ENCODE data around the gene SCCPDH. TPM values are rescaled to one million over a fixed set of nuclear protein-coding genes. Genes with fewer than 3 reads are reported as not detected.

The SCCPDH gene
- total and polyA plus RNA-seq, 2 donors (not counting 1 experiment from before 2014, with no cell fraction given), result 1.7 to 6.6 TPM

GRCh38 chr1:246786606-246787238 lies 62.5 kb downstream of the SCCPDH start:
- Histone ChIP-seq H3K9ac (ENCODE audit: low read length) (no peak overlapping the region), H4K20me1 (ENCODE audit: control insufficient read depth, insufficient read depth, low read length, poor library complexity, severe bottlenecking) (no peaks in the 10 kb centered on the region), H3K27me3 (replicated peaks in 1 of 4; ENCODE audit: control extremely low read depth in 1 of 4, control insufficient read depth in 3 of 4, insufficient read depth in 4 of 4, low read length in 3 of 4) (peaks cover 0 to 19% (median 2%) of the 10 kb centered on the region in 4 experiments), H3K27ac (ENCODE audit: low read length in 2 of 2) (no peak overlapping the region), H3K4me2 (replicated peaks; ENCODE audit: low read depth, low read length, poor library complexity, severe bottlenecking) (no peak overlapping the region), H3K4me3 (ENCODE audit: control extremely low read depth in 1 of 5, extremely low read depth in 1 of 5, insufficient read depth in 1 of 5, low read depth in 2 of 5, low read length in 4 of 5) (no peak overlapping the region), H3K79me2 (ENCODE audit: control insufficient read depth, insufficient read depth, low read length) (no peaks in the 10 kb centered on the region), H2AFZ (ENCODE audit: insufficient read depth, low read depth, low read length, poor library complexity, severe bottlenecking) (no peak overlapping the region), H3K4me1 (ENCODE audit: control insufficient read depth in 2 of 2, insufficient read depth in 2 of 2, low read length in 2 of 2) (peaks cover 5 to 15% of the 10 kb centered on the region in 2 donors), H3K9me3 (ENCODE audit: control extremely low read depth in 1 of 3, control insufficient read depth in 2 of 3, insufficient read depth in 1 of 3, low read length in 2 of 3) (peaks cover 0 to 10% (median 0%) of the 10 kb centered on the region in 3 donors), H3K36me3 (replicated peaks in 1 of 2; ENCODE audit: control extremely low read depth in 1 of 2, control insufficient read depth in 1 of 2, extremely low read depth in 1 of 2, insufficient read depth in 2 of 2, low read length in 1 of 2) (no peaks in the 10 kb centered on the region)
- Mint-ChIP-seq H3K27me3 (peaks cover 17% of the 10 kb centered on the region), H3K4me3 (no peak overlapping the region), H3K4me1 (peaks cover 19% of the 10 kb centered on the region), H3K27ac (no peak overlapping the region), H3K9me3 (ENCODE audit: insufficient read depth) (no peaks in the 10 kb centered on the region)
- DNase-seq (no peak), ATAC-seq (ENCODE audit: low read depth) (no peak)
- 97% methylated on average over 10 of the region's 19 CpGs for WGBS (ENCODE audit: insufficient coverage)
- intact Hi-C loops (cut with micrococcal nuclease), result no loop called here
- no peak for TF ChIP-seq EZH2 (IDR thresholded peaks at IDR 0.05; ENCODE audit: borderline replicate concordance, insufficient read depth, low read depth, low read length, poor library complexity, severe bottlenecking)
- TF ChIP-seq CTCF (IDR thresholded peaks at IDR 0.05), result no peak
- CTCF ChIA-PET, result no interaction called here
- POLR2A ChIA-PET, result no interaction called here

- intact Hi-C loops (cut with micrococcal nuclease), result no loop called here
- Histone ChIP-seq H3K9ac (ENCODE audit: low read length) (no peak overlapping the region), H3K4me2 (replicated peaks; ENCODE audit: low read depth, low read length, poor library complexity, severe bottlenecking) (no peak overlapping the region)
These were observed 63.7 kb downstream of the SCCPDH start for GRCh38 chr1:246787781-246788513.

More at GRCh38 chr1:246787781-246788513, 63.7 kb downstream of the SCCPDH start:
- ATAC-seq (ENCODE audit: low read depth), result no peak
- Histone ChIP-seq H2AFZ (ENCODE audit: insufficient read depth, low read depth, low read length, poor library complexity, severe bottlenecking) (no peak overlapping the region), H3K79me2 (ENCODE audit: control insufficient read depth, insufficient read depth, low read length) (no peaks in the 10 kb centered on the region), H4K20me1 (ENCODE audit: control insufficient read depth, insufficient read depth, low read length, poor library complexity, severe bottlenecking) (no peaks in the 10 kb centered on the region), H3K27me3 (replicated peaks in 1 of 4; ENCODE audit: control extremely low read depth in 1 of 4, control insufficient read depth in 3 of 4, insufficient read depth in 4 of 4, low read length in 3 of 4) (peaks cover 0 to 17% (median 2%) of the 10 kb centered on the region in 4 experiments), H3K9me3 (ENCODE audit: control extremely low read depth in 1 of 3, control insufficient read depth in 2 of 3, insufficient read depth in 1 of 3, low read length in 2 of 3) (peaks cover 0 to 10% (median 0%) of the 10 kb centered on the region in 3 donors), H3K36me3 (replicated peaks in 1 of 2; ENCODE audit: control extremely low read depth in 1 of 2, control insufficient read depth in 1 of 2, extremely low read depth in 1 of 2, insufficient read depth in 2 of 2, low read length in 1 of 2) (no peaks in the 10 kb centered on the region), H3K27ac (ENCODE audit: low read length in 2 of 2) (no peak overlapping the region), H3K4me1 (ENCODE audit: control insufficient read depth in 2 of 2, insufficient read depth in 2 of 2, low read length in 2 of 2) (peaks cover 5 to 10% of the 10 kb centered on the region in 2 donors), H3K4me3 (ENCODE audit: control extremely low read depth in 1 of 5, extremely low read depth in 1 of 5, insufficient read depth in 1 of 5, low read depth in 2 of 5, low read length in 4 of 5) (no peak overlapping the region)
- 92% methylated on average over 8 of the region's 12 CpGs for WGBS (ENCODE audit: insufficient coverage)
- ChIA-PET CTCF (no interaction called here), POLR2A (no interaction called here)
- Mint-ChIP-seq H3K9me3 (ENCODE audit: insufficient read depth) (no peaks in the 10 kb centered on the region), H3K27me3 (peaks cover 20% of the 10 kb centered on the region), H3K4me1 (peaks cover 15% of the 10 kb centered on the region), H3K4me3 (no peak overlapping the region), H3K27ac (no peak overlapping the region)
- no peak for DNase-seq
- no peak for TF ChIP-seq CTCF (IDR thresholded peaks at IDR 0.05)
- no peak for TF ChIP-seq EZH2 (IDR thresholded peaks at IDR 0.05; ENCODE audit: borderline replicate concordance, insufficient read depth, low read depth, low read length, poor library complexity, severe bottlenecking)
